ENCODE data around the gene PDZD2. TPM values are rescaled to one million over a fixed set of nuclear protein-coding genes. Genes with fewer than 3 reads are reported as not detected.

PDZD2 gene
- total and polyA plus RNA-seq, 2 experiments from 2014 or later: 8.3 to 16.9 TPM

- no peak for TF ChIP-seq ZNF331 (CRISPR knock-in tag; IDR thresholded peaks at IDR 0.05; ENCODE audit: low read depth)
- no peak for TF ChIP-seq NANOG (IDR thresholded peaks at IDR 0.05; ENCODE audit: borderline replicate concordance)
- no peak for TF ChIP-seq EZH2phosphoT487 (IDR thresholded peaks at IDR 0.05; ENCODE audit: unreplicated experiment)
- TF ChIP-seq, protein P1, sequence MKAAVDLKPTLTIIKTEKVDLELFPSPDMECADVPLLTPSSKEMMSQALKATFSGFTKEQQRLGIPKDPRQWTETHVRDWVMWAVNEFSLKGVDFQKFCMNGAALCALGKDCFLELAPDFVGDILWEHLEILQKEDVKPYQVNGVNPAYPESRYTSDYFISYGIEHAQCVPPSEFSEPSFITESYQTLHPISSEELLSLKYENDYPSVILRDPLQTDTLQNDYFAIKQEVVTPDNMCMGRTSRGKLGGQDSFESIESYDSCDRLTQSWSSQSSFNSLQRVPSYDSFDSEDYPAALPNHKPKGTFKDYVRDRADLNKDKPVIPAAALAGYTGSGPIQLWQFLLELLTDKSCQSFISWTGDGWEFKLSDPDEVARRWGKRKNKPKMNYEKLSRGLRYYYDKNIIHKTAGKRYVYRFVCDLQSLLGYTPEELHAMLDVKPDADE (IDR thresholded peaks at IDR 0.05): no peak
- no peak for TF ChIP-seq REST (IDR thresholded peaks at IDR 0.05; ENCODE audit: unreplicated experiment)
- TF ChIP-seq STAT1 (IDR thresholded peaks at IDR 0.05; ENCODE audit: unreplicated experiment): no peak
- no peak for TF ChIP-seq ZNF114 (CRISPR knock-in tag; IDR thresholded peaks at IDR 0.05)
- no peak for TF ChIP-seq EZH2 (IDR thresholded peaks at IDR 0.05; ENCODE audit: low read depth, unreplicated experiment)
Observed at GRCh38 chr5:32136342-32136741, 497.4 kb downstream of the PDZD2 start (continued).

GRCh38 chr5:32138839-32139493 lies 500.0 kb downstream of the PDZD2 start:
- Histone ChIP-seq H3K79me2 (replicated peaks; ENCODE audit: insufficient read depth) (peaks cover 62% of the 10 kb centered on the region), H3K4me2 (no peak overlapping the region), H2AFZ (no peak overlapping the region), H4K20me1 (replicated peaks; ENCODE audit: insufficient read depth) (peaks cover 26% of the 10 kb centered on the region), H3K27me3 (ENCODE audit: insufficient read depth) (no peaks in the 10 kb centered on the region), H3K4me1 (ENCODE audit: insufficient read depth) (no peaks in the 10 kb centered on the region), H3K36me3 (ENCODE audit: insufficient read depth) (peaks cover 17% of the 10 kb centered on the region; the same call in 1 of the 2 replicates), H3K27ac (ENCODE audit: low read depth) (no peak overlapping the region), H3K9me2 (ENCODE audit: insufficient read depth) (no peaks in the 10 kb centered on the region), H3K4me3 (no peak overlapping the region), H3F3A (replicated peaks; ENCODE audit: low read depth) (no peaks in the 10 kb centered on the region)
- H3K9me3 Mint-ChIP-seq: peaks cover 12% of the 10 kb centered on the region; the same call in 2 of the 3 replicates
- peaks cover 51% of the 10 kb centered on the region for H3K36me3 Mint-ChIP-seq (ENCODE audit: low read depth)
- H3K4me3 Mint-ChIP-seq: no peak overlapping the region
- DNase-seq (ENCODE audit: low spot score) (no peak), ATAC-seq (no peak)
- H3K27ac Mint-ChIP-seq: no peak overlapping the region
- H3K4me1 Mint-ChIP-seq: no peaks in the 10 kb centered on the region
- TF ChIP-seq, protein P1 (IDR thresholded peaks at IDR 0.05): no peak
- TF ChIP-seq STAT1 (IDR thresholded peaks at IDR 0.05; ENCODE audit: unreplicated experiment) (no peak), POLR2AphosphoS5 (IDR thresholded peaks at IDR 0.05; ENCODE audit: low read depth) (no peak), JUNB (IDR thresholded peaks at IDR 0.05; ENCODE audit: unreplicated experiment) (no peak), ZNF462 (CRISPR knock-in tag; IDR thresholded peaks at IDR 0.05) (no peak)
- peaks cover 5% of the 10 kb centered on the region for H3K27me3 Mint-ChIP-seq (ENCODE audit: insufficient read depth, low read depth, poor library complexity)

Measured in GM23338 (cell line).